GM12865 (cell line): ENCODE results near the gene LURAP1L.

Source experiments
- DNase-seq: peaks from one replicate; pipeline ENCODE4 v3.0.0; 2010; ENCODE audit warnings: low read depth
- H3K4me3 ChIP-seq: 2 replicates; pipeline ENCODE4 v1.5.1; 2011; ENCODE audit warnings: mild to moderate bottlenecking, low read depth, low read length, control low read depth
- TF ChIP-seq, protein P1 (sequence below): IDR thresholded peaks from 2 replicates; pipeline ENCODE4 v1.5.1; 2011; ENCODE audit warnings: low read length, control low read depth, low read depth, inconsistent platforms; ENCODE audit not compliant: insufficient read depth; ENCODE audit errors: missing control alignments

Gene LURAP1L

DNA sequence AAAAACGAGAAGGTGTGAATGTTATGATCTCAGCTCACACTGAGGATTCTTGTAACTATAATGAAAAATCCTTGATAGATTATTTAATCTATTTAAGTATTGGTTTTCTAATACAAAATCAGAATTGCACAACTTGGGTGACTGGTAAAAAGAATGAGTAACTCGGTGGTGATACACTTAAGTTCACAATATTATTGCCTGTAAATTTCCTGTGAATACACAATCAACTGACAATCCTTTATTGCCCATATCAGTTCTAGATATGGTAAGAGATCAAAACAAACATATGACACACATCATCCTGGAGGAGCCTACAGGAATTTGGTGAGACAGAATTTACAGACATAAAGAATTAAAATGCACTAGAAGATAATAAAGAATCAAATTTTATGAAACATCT is 14.1 kb upstream of the LURAP1L start:
- H3K4me3 ChIP-seq: no peak overlapping the region
- DNase-seq: no peak
- TF ChIP-seq, protein P1, sequence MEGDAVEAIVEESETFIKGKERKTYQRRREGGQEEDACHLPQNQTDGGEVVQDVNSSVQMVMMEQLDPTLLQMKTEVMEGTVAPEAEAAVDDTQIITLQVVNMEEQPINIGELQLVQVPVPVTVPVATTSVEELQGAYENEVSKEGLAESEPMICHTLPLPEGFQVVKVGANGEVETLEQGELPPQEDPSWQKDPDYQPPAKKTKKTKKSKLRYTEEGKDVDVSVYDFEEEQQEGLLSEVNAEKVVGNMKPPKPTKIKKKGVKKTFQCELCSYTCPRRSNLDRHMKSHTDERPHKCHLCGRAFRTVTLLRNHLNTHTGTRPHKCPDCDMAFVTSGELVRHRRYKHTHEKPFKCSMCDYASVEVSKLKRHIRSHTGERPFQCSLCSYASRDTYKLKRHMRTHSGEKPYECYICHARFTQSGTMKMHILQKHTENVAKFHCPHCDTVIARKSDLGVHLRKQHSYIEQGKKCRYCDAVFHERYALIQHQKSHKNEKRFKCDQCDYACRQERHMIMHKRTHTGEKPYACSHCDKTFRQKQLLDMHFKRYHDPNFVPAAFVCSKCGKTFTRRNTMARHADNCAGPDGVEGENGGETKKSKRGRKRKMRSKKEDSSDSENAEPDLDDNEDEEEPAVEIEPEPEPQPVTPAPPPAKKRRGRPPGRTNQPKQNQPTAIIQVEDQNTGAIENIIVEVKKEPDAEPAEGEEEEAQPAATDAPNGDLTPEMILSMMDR: no peak

DNA sequence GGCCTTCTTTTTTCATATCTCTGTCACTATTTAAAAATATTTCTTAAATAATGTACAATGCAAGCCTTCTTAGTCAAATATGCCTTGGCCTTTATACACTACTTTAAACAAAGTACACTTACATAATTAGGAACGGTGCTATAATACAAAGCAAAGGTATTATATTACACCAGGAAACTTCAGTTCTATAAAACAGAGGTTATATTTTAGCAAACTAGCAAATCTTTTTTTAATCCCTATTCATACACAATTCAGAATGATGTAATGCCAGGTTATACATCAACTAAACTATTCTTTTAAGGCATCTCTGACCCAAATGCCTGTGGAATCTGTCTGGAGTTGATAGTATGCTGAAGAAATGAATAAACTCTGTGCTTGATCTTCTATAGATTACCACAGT is 10.7 kb upstream of the LURAP1L start:
- TF ChIP-seq, protein P1: no peak
- no peak overlapping the region for H3K4me3 ChIP-seq
- DNase-seq: no peak

GRCh38 chr9:12765088-12765798 is 9.6 kb upstream of the LURAP1L start:
- TF ChIP-seq, protein P1: no peak
- no peak for DNase-seq
- H3K4me3 ChIP-seq: no peak overlapping the region

GRCh38 chr9:12766357-12766756 is 8.5 kb upstream of the LURAP1L start:
- no peak overlapping the region for H3K4me3 ChIP-seq
- no peak for DNase-seq
- TF ChIP-seq, protein P1: no peak

GRCh38 chr9:12770261-12770660 is 4.6 kb upstream of the LURAP1L start:
- DNase-seq: no peak
- TF ChIP-seq, protein P1: no peak
- H3K4me3 ChIP-seq: no peak overlapping the region

- H3K4me3 ChIP-seq: no peak overlapping the region
- no peak for DNase-seq
- TF ChIP-seq, protein P1: no peak
Observed at GRCh38 chr9:12771891-12772290, 2.9 kb upstream of the LURAP1L start.

DNA sequence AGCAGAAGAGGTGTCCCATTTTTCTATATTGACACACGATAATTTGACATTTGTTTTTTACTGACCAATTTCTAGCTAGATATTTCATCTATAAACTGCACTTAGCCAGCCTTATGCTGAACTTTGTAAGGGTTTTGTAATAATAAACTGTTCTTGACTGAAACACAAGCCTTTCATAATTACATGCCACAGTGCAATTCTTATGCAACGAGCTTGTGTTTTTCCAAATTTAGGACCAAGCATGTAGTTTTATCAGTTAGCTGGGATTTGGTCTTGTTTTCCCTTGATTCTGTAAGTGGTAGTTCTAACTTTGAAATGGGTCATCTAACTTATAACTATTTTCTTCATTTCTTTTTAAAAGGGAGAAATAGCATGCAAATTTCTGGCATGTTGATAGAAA is 1.3 kb upstream of the LURAP1L start:
- TF ChIP-seq, protein P1: no peak

More for the DNA sequence above, 1.3 kb upstream of the LURAP1L start:
- no peak overlapping the region for H3K4me3 ChIP-seq
- DNase-seq: no peak
